ENCODE data around the gene ARHGDIB.

DNA sequence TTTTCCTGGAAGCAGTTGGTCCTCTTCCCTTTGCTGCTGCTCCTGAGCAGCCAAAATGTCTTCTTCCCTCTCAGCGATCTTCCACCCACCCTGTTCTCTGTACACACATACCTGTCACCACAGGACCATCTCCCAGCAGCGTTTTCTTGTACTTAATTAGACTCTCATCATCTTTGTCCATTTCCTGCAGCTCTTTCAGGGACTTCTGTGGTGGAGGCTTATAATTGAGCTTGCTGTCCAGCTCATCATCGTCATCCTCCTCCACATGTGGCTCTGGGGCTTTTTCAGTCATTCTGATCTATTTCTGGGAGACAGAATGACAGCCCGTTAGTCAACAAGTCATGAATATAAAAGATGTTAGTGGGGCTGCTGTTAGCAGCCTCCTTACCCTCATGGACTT is 11.0 kb downstream of the ARHGDIB start:
- TF ChIP-seq, protein P1, sequence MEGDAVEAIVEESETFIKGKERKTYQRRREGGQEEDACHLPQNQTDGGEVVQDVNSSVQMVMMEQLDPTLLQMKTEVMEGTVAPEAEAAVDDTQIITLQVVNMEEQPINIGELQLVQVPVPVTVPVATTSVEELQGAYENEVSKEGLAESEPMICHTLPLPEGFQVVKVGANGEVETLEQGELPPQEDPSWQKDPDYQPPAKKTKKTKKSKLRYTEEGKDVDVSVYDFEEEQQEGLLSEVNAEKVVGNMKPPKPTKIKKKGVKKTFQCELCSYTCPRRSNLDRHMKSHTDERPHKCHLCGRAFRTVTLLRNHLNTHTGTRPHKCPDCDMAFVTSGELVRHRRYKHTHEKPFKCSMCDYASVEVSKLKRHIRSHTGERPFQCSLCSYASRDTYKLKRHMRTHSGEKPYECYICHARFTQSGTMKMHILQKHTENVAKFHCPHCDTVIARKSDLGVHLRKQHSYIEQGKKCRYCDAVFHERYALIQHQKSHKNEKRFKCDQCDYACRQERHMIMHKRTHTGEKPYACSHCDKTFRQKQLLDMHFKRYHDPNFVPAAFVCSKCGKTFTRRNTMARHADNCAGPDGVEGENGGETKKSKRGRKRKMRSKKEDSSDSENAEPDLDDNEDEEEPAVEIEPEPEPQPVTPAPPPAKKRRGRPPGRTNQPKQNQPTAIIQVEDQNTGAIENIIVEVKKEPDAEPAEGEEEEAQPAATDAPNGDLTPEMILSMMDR (IDR thresholded peaks at IDR 0.05) = no peak
- TF ChIP-seq EP300 (IDR thresholded peaks at IDR 0.05) = no peak
